Hepatocyte (in vitro differentiated cells): ENCODE measurements around the gene LDB3. TPM values are rescaled to one million over a fixed set of nuclear protein-coding genes. Genes with fewer than 3 reads are reported as not detected.

Source experiments
- DNase-seq: peaks from one replicate; pipeline ENCODE4 v3.0.0-alpha.2; 2016; ENCODE audit warnings: low spot score
- H2AFZ ChIP-seq: fragments of 200-600 bp; sonication (generic); 2 replicates; pipeline ENCODE4 v1.6.0; 2016; ENCODE audit warnings: antibody characterized with exemption, mild to moderate bottlenecking
- H3K27ac ChIP-seq: fragments of 200-600 bp; sonication (generic); 2 replicates; pipeline ENCODE4 v1.5.1; 2016; ENCODE audit warnings: mild to moderate bottlenecking
- H3K27me3 ChIP-seq: fragments of 200-600 bp; sonication (generic); 2 replicates; pipeline ENCODE4 v1.6.1; 2016
- H3K36me3 ChIP-seq: fragments of 200-600 bp; sonication (generic); replicated peaks from 2 replicates; pipeline ENCODE4 v1.5.1; 2016; ENCODE audit warnings: low read depth; ENCODE audit not compliant: insufficient read depth
- H3K4me1 ChIP-seq: fragments of 200-600 bp; sonication (generic); 2 replicates; pipeline ENCODE4 v1.5.1; 2016; ENCODE audit warnings: mild to moderate bottlenecking, moderate library complexity; ENCODE audit not compliant: insufficient read depth
- H3K4me2 ChIP-seq: fragments of 200-600 bp; sonication (generic); 2 replicates; pipeline ENCODE4 v1.6.0; 2016
- H3K4me3 ChIP-seq: fragments of 200-600 bp; sonication (generic); 2 replicates; pipeline ENCODE4 v1.5.1; 2016; ENCODE audit warnings: mild to moderate bottlenecking
- H3K79me2 ChIP-seq: fragments of 200-600 bp; sonication (generic); 2 replicates; pipeline ENCODE4 v1.6.0; 2017; ENCODE audit warnings: mild to moderate bottlenecking
- H3K9me2 ChIP-seq: fragments of 200-600 bp; sonication (generic); replicated peaks from 2 replicates; pipeline ENCODE4 v1.6.0; 2017; ENCODE audit warnings: mild to moderate bottlenecking; ENCODE audit not compliant: insufficient read depth
- H3K9me3 ChIP-seq: fragments of 200-600 bp; sonication (generic); 2 replicates; pipeline ENCODE4 v1.5.1; 2016; ENCODE audit warnings: low read depth, mild to moderate bottlenecking
- H4K20me1 ChIP-seq: fragments of 200-600 bp; sonication (generic); 2 replicates; pipeline ENCODE4 v1.6.0; 2016; ENCODE audit warnings: mild to moderate bottlenecking; ENCODE audit not compliant: insufficient read depth, poor library complexity, severe bottlenecking
- CTCF ChIP-seq: fragments of 200-600 bp; sonication (generic); IDR thresholded peaks from 2 replicates; pipeline ENCODE4 v1.5.1; 2016; ENCODE audit warnings: antibody characterized with exemption, mild to moderate bottlenecking; ENCODE audit not compliant: poor library complexity
- EZH2 ChIP-seq: fragments of 200-600 bp; sonication (generic); IDR thresholded peaks from 2 replicates; pipeline ENCODE4 v1.6.1; 2016; ENCODE audit warnings: antibody characterized with exemption, mild to moderate bottlenecking, borderline replicate concordance
- EZH2phosphoT487 ChIP-seq: fragments of 200-600 bp; sonication (generic); IDR thresholded peaks from one replicate; pipeline ENCODE4 v1.6.1; 2018; ENCODE audit warnings: antibody characterized with exemption, mild to moderate bottlenecking, low read depth, moderate library complexity; ENCODE audit not compliant: unreplicated experiment, severe bottlenecking
- WGBS: methylation state at CpG from one replicate; pipeline ENCODE4 v1.1.6; 2016; ENCODE audit warnings: low lambda C conversion rate; ENCODE audit errors: missing lambda C conversion rate; 5-methylcytosine and 5-hydroxymethylcytosine counted together
- polyA plus RNA-seq: library from polyadenylated mRNA; unstranded; fragments of >200 nt; fragmentation: Nextera tagmentation; extraction: Ambion mirVana; gene quantifications from 2 replicates; pipeline ENCODE4 v1.2.1, GENCODE V29; 2016
- total RNA-seq: library from RNA; depleted of rRNA; stranded (reverse); fragments of >200 nt; gene quantifications from 2 replicates; pipeline ENCODE4 v1.2.3, GENCODE V29; 2014

LDB3 gene
- total and polyA plus RNA-seq, 2 experiments from 2014 or later, result 0.31 TPM; not detected in 1

- Histone ChIP-seq H3K79me2 (peaks cover 98% of the 10 kb centered on the region), H3K4me3 (no peak overlapping the region), H3K9me2 (no peaks in the 10 kb centered on the region), H3K27me3 (no peaks in the 10 kb centered on the region), H3K27ac (no peak overlapping the region), H3K36me3 (no peaks in the 10 kb centered on the region), H4K20me1 (peaks cover 66% of the 10 kb centered on the region), H3K4me2 (no peak overlapping the region), H3K4me1 (peaks cover 6% of the 10 kb centered on the region), H3K9me3 (peaks cover 7% of the 10 kb centered on the region), H2AFZ (no peak overlapping the region)
- WGBS, result 98% methylated on average over 4 of the region's 4 CpGs
- DNase-seq, result no peak
- no peak for TF ChIP-seq EZH2
- no peak for TF ChIP-seq CTCF
- TF ChIP-seq EZH2phosphoT487, result no peak
Observed at GRCh38 chr10:86785037-86785436, 116.7 kb downstream of the LDB3 start.

Other genes starting within 250 kb of the LDB3 start
- gene WAPL, start 146.7 kb upstream of the LDB3 start, total RNA-seq, result 36.5 and 41.4 TPM in 2 replicates
- 17.2 and 19.4 TPM in 2 replicates for gene WAPL, start 146.7 kb upstream of the LDB3 start, polyA plus RNA-seq
- not detected in 2 replicates for gene OPN4, start 14.0 kb upstream of the LDB3 start, total RNA-seq
- not detected in 2 replicates for gene OPN4, start 14.0 kb upstream of the LDB3 start, polyA plus RNA-seq
- 58.0 and 58.7 TPM in 2 replicates for gene BMPR1A, start 88.1 kb downstream of the LDB3 start, total RNA-seq
- gene BMPR1A, start 88.1 kb downstream of the LDB3 start, polyA plus RNA-seq, result 13.9 and 25.1 TPM in 2 replicates